ENCODE measurements around the gene PKP2. TPM values are rescaled to one million over a fixed set of nuclear protein-coding genes. Genes with fewer than 3 reads are reported as not detected.
A peak's percentile ranks its signal among the peaks of the same experiment; 100 is the strongest.

PKP2 gene
- total and polyA plus RNA-seq, 2 of the 8 experiments (the other 6 are each of a cell fraction or from before 2014, with no cell fraction given), result 9.6 to 44.8 TPM

DNA sequence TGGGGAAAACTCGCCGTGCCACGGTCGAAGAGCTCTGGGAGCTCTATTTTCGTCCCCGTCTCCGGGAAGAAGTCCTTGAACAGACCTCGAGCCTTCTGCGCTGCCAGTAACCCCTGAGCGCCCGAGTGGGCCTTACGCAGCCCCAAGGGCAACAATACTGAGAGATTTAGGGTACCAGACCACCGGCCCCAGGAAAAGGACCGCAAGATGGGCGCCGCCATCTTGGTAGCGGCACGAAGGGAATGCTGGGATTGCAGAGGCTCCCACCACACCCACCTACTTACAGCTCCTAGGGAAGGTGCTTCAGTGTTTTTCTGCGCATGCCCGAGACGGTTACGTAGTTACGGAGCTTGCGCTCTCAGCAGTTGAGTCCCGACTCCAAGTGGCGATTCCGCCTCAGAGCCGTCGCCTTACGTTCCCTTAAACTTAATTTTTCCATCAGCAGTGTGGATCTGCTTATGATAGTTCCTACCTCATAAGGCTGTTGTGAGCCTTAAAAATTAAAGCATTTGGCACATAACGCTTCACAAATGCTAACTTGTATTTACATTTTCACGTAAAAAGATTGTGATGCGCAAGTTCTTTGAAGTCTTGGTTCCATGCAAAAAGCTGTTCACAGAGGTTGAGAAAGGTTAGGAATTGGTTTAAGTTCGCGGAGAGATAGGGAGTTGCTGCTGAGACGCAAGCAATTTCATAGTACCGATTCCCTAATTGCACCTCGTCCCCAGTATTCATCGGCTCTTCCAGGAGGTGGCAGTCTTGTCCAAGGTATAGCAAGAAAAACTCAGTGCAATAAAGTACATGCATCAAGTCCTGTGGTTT, 140.7 kb downstream of the PKP2 start, which contains the start of gene YARS2 (continued):
- TF ChIP-seq, protein P1, sequence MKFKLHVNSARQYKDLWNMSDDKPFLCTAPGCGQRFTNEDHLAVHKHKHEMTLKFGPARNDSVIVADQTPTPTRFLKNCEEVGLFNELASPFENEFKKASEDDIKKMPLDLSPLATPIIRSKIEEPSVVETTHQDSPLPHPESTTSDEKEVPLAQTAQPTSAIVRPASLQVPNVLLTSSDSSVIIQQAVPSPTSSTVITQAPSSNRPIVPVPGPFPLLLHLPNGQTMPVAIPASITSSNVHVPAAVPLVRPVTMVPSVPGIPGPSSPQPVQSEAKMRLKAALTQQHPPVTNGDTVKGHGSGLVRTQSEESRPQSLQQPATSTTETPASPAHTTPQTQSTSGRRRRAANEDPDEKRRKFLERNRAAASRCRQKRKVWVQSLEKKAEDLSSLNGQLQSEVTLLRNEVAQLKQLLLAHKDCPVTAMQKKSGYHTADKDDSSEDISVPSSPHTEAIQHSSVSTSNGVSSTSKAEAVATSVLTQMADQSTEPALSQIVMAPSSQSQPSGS (IDR thresholded peaks at IDR 0.05; ENCODE audit: low read length), result peak; percentile 85; the same call in 1 of the 2 replicates
